Subcutaneous adipose tissue (tissue), 4 donors: Measurements from ENCODE around the gene HK1. TPM values are rescaled to one million over a fixed set of nuclear protein-coding genes. Genes with fewer than 3 reads are reported as not detected.

ENCODE experiments used
- CTCF ChIP-seq: fragments of 450-650 bp; IDR thresholded peaks from one replicate; pipeline ENCODE4 v1.5.1; 2016; ENCODE audit warnings: low read depth, mild to moderate bottlenecking, control low read depth, antibody characterized with exemption, moderate library complexity
- total RNA-seq, 4 donors: library from RNA; depleted of rRNA; stranded (reverse); fragments of >200 nt; gene quantifications; one replicate each; pipeline ENCODE4 v1.1.0, GENCODE V29; 2016

Gene HK1
- total RNA-seq, 4 donors from 2014 or later: 54.4 to 72.2 (median 57.8) TPM

DNA sequence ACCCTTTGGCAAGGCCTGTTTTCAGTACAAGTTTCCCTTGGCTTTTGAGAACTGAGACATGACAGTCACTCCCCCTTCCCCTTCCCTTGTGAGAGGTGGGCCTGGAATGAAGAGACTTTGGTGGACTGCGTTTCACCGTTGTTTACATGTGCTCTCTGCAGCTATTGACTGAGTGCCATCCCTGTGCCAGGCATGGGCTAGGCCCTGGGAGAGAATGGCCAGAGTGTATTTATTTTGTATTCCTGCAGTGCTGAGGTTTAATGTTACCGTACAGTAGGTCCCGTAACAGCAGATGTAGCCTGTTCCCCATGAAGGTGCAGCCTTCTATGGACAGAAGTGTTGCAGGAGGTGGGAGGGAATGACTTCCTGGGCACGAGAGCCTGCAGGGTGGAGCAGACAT is 88.4 kb downstream of the HK1 start:
- no peak for TF ChIP-seq CTCF

DNA sequence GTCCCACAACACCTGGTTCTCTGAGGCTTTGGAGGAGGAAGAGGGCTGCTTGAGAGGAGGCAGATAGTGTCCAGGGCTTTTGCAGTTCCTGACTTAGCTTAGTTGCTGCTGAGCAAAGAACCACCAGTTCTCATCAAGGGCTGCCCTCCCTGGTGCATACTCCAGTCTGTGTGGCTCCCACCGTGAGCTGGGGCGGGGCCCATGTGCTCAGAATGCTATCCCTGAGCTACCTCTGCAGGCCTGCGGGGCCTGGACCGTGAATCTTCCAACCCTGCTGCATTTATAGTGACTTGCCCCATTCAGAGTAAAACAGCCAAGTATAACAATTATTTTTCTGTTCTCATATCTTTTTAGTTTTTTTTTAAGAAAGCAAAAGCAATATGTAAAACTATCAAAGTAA is 89.2 kb downstream of the HK1 start:
- no peak for TF ChIP-seq CTCF

- TF ChIP-seq CTCF: no peak
Observed at GRCh38 chr10:69372126-69372980, 94.1 kb downstream of the HK1 start.

GRCh38 chr10:69374242-69374641 is 95.9 kb downstream of the HK1 start:
- TF ChIP-seq CTCF: no peak

- no peak for TF ChIP-seq CTCF
Observed at GRCh38 chr10:69374931-69375306, 96.6 kb downstream of the HK1 start.

GRCh38 chr10:69375307-69376151 is 97.2 kb downstream of the HK1 start:
- no peak for TF ChIP-seq CTCF

DNA sequence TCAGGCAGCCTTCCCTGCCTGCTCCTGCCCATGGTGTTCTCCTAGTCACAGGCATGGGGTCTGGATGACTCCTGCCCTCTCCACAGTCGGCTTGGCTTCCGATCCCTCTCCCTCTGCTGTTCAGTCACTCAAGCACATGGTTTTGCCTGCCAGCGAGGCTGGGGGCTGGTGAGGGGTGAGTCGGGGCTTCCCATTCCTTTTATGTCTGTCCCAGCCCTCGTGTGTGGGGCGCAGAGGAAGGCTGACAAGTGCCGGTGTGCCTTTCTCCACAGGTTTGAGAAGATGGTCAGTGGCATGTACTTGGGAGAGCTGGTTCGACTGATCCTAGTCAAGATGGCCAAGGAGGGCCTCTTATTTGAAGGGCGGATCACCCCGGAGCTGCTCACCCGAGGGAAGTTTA is 98.4 kb downstream of the HK1 start:
- TF ChIP-seq CTCF: no peak
